SK-N-MC (cell line): ENCODE data around the gene CBX1.

ENCODE experiments used
- DNase-seq: peaks from one replicate; pipeline ENCODE4 v3.0.0-alpha.2; 2011; ENCODE audit warnings: low read depth, low spot score
- H3K27ac ChIP-seq: fragments of 200-600 bp; sonication (generic); 2 replicates; pipeline ENCODE4 v1.5.1; 2016; ENCODE audit warnings: mixed run types
- H3K36me3 ChIP-seq: fragments of 200-600 bp; sonication (generic); 2 replicates; pipeline ENCODE4 v1.6.1; 2017; ENCODE audit warnings: antibody characterized with exemption, low read length, mixed read lengths; ENCODE audit not compliant: insufficient read depth
- H3K4me3 ChIP-seq: fragments of 200-600 bp; sonication (generic); 2 replicates; pipeline ENCODE4 v1.5.1; 2016
- H3K9ac ChIP-seq: fragments of 200-600 bp; sonication (generic); 2 replicates; pipeline ENCODE4 v1.8.0; 2017; ENCODE audit warnings: mixed run types, mixed read lengths; ENCODE audit not compliant: insufficient read length
- H3K9me3 ChIP-seq: fragments of 200-600 bp; sonication (generic); 2 replicates; pipeline ENCODE4 v1.6.1; 2017; ENCODE audit warnings: low read depth, mild to moderate bottlenecking, antibody characterized with exemption, low read length, moderate library complexity, mixed read lengths
- EZH2 ChIP-seq: fragments of 200-600 bp; sonication (generic); IDR thresholded peaks from one replicate; pipeline ENCODE4 v1.6.1; 2017; ENCODE audit warnings: antibody characterized with exemption
- FOXP2 ChIP-seq: optimal IDR thresholded peaks from 2 replicates; pipeline ENCODE3; 2011; ENCODE audit warnings: mild to moderate bottlenecking, moderate library complexity; ENCODE audit not compliant: insufficient read depth; ENCODE audit errors: extremely low read length, control extremely low read depth
- POLR2AphosphoS5 ChIP-seq: IDR thresholded peaks from 2 replicates; pipeline ENCODE4 v1.6.1; 2012; ENCODE audit warnings: mild to moderate bottlenecking, low read depth, low read length, borderline replicate concordance

CBX1 gene

DNA sequence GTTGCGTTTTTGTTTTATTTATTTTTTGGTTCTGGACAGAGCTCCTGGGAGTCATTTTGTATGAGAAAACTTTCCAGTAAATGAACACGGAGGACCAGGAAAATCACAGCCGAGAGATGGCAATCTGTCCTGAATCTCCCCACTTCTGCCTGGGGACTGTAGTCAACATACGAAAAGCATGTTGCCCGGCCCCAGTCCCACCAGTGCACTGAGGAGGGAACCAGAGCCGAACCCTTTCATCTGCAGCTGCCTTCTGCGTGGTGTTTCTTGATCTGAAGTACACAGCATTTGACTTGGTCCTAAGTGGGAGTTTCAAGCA lies 25.2 kb upstream of the CBX1 start:
- no peaks in the 10 kb centered on the region for H3K9me3 ChIP-seq
- no peak for TF ChIP-seq FOXP2
- no peak for TF ChIP-seq POLR2AphosphoS5
- no peak for TF ChIP-seq EZH2
- peaks cover 9% of the 10 kb centered on the region; the same call in 1 of the 2 replicates for H3K36me3 ChIP-seq
- DNase-seq, result no peak
- H3K27ac ChIP-seq, result no peak overlapping the region
- no peak overlapping the region for H3K4me3 ChIP-seq
- H3K9ac ChIP-seq, result no peak overlapping the region

DNA sequence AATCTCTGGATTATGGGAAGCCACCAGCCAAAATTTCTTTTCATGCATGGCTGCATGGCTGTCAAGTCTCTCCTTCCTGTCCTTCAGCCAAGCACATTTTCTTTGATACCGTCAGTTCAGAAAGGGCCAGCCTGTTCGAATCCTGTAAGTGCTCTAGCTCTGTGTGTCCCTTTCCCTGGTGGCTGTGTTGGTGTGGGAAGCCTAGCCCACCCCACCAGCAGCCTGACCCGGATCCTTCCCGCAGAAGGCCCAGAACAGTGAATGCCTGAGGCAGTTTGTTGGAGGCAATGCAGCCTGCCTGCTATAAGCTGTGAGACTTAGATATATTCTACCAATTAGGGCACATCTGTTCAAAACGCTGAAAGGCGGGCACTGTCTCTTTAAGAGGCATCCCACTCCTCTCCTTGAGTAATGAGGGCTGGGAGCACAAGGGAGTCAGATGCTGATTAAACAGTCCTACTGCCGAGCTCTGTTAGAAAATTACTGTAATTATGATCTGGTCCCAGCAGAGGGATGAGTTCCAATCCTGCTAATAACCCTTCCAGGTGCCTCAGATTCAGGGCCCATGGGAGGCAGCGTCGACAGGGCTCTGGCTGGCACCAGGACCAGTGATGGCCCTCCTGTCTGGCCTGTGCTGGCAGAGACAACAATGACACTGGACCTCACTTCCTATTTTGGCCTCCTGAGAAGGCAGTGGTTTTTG lies 24.7 kb upstream of the CBX1 start:
- no peak for DNase-seq
- TF ChIP-seq FOXP2, result no peak
- no peak for TF ChIP-seq POLR2AphosphoS5
- TF ChIP-seq EZH2, result no peak
- peaks cover 14% of the 10 kb centered on the region; the same call in 1 of the 2 replicates for H3K36me3 ChIP-seq
- no peaks in the 10 kb centered on the region for H3K9me3 ChIP-seq
- H3K4me3 ChIP-seq, result no peak overlapping the region
- H3K27ac ChIP-seq, result no peak overlapping the region
- no peak overlapping the region for H3K9ac ChIP-seq

DNA sequence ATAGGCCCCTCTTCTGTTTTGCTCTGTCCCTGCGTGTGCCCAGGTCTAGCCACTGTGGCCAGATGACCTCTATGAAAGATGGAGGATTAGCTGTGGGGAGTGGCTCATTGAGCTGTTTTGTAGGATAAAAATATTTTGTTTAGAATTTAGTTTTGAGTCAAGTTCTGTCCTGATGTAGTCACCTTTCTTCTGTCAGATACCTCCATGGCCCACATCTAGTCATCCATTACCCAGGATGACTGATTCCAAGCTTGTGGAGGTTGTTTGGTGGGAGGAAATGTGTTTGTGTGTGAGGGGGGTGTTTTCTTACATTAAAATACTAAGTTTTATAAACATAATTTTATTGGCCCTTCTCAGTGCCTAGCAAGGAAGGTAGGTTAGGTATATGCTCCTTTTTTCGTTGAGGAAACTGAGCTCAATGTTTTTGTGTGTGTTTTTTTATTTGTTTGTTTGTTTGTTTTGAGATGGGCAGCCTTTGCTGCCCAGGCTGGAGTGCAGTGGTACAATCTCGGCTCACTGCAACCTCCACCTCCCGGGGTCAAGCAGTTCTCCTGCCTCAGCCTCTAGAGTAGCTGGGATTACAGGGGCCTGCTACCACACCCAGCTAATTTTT lies 22.6 kb upstream of the CBX1 start:
- no peaks in the 10 kb centered on the region for H3K9me3 ChIP-seq
- peaks cover 18% of the 10 kb centered on the region; the same call in 1 of the 2 replicates for H3K36me3 ChIP-seq
- no peak overlapping the region for H3K9ac ChIP-seq
- no peak overlapping the region for H3K4me3 ChIP-seq
- no peak overlapping the region for H3K27ac ChIP-seq
- DNase-seq, result no peak
- TF ChIP-seq FOXP2 (no peak), EZH2 (no peak), POLR2AphosphoS5 (no peak)

DNA sequence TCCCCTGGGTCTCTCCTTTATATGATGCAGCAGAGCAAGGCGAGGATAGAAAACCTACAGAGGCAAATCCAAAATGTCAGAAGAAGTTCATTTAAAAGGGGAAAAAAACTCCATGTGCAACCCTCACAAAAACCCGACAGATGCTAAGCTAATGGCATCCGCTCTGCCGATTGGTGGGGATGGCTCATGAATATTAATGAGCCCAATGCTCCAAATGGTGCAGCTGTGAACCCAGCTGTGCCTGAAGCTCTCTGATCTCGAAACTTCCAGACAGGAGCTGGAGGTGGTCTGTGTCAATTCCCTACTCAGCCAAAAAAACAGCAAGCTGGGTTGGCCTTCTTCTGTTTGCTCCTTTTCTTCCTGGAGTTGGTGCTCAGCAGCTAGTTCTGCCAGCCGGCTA lies 21.8 kb upstream of the CBX1 start:
- Histone ChIP-seq H3K9ac (no peak overlapping the region), H3K36me3 (peaks cover 23% of the 10 kb centered on the region; the same call in 1 of the 2 replicates), H3K9me3 (no peaks in the 10 kb centered on the region), H3K4me3 (no peak overlapping the region), H3K27ac (no peak overlapping the region)
- no peak for TF ChIP-seq EZH2
- TF ChIP-seq POLR2AphosphoS5, result no peak
- no peak for TF ChIP-seq FOXP2
- peak; percentile 37 for DNase-seq

DNA sequence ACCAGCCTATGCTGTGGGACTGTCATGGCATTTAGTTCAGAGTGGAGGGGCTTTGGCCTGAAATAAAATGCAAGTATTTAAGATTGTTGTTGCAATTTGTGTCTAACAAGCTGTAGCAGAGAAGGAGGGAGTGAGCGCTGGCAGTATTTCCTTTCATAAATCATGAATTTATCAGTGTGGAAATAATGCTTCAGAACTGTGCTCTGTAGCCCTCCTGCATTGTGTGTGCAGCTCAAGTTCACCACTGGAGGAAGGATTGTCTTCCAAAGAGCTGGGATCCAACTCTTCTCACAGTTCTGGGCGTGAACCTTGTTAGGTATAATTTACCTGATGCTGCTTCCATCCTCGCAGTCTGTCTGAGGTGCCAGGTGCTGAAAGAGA lies 21.4 kb upstream of the CBX1 start:
- TF ChIP-seq EZH2, result no peak
- TF ChIP-seq POLR2AphosphoS5, result no peak
- TF ChIP-seq FOXP2, result no peak
- Histone ChIP-seq H3K9ac (no peak overlapping the region), H3K27ac (no peak overlapping the region), H3K36me3 (peaks cover 25% of the 10 kb centered on the region; the same call in 1 of the 2 replicates), H3K4me3 (no peak overlapping the region), H3K9me3 (no peaks in the 10 kb centered on the region)
- no peak for DNase-seq

DNA sequence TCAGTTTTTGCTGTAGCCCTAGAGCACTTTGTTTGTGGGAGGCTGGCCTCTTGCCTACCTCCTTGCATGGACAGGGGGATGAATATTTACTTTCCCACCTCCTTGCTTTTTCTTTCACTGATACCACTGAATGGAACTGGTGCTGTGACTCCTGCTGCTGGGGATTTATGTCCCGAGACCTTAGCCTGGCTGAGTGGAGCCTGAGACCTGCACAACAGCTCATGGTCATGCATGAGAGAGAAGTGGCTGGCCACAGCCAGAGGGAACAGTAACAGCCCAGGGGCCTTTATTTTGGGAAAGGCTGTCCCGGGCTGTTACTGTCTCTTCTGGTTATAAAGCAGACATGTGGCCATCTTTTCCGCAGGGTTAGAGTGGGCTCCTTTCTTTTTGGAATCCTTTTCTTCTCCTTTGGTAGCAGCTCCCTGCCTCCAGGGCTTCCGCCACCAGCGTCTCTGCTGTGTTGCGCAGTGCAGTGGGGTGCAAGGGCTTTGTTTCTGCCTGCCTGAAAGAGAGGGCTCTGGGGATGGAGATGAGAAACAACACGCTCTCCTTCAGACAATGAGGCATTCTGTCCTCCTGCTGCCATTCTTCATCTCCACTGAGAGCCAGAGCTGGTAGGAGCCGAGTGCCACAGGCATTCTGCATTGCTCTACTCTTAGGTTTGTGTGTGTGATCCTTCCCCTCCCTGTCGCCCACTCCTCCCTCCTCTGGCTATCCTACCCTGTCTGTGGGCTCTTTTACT lies 20.8 kb upstream of the CBX1 start:
- no peak for DNase-seq
- Histone ChIP-seq H3K36me3 (peaks cover 28% of the 10 kb centered on the region; the same call in 1 of the 2 replicates), H3K4me3 (no peak overlapping the region), H3K9ac (no peak overlapping the region), H3K9me3 (no peaks in the 10 kb centered on the region), H3K27ac (no peak overlapping the region)
- TF ChIP-seq FOXP2 (no peak), POLR2AphosphoS5 (no peak), EZH2 (no peak)

DNA sequence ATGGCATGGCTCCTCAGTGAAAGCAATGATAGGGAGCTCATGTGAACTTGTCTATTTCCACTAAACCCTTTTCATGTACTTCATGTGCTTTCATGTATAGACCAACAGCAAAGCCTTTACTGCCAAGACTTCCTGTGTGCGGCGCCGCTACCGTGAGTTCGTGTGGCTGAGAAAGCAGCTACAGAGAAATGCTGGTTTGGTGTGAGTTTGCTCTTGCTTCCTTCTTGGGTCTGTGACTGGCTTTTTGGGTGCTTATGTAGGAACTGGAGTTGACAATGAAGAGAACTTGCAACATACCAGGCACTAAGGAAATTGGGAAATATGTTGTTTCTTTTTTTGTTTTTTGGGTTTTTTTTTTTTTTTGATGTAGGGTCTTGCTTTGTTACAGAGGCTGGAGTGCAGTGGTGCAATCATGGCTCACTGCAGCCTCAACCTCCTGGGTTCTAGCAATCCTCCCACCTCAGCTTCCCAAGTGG lies 12.0 kb upstream of the CBX1 start:
- Histone ChIP-seq H3K9me3 (no peaks in the 10 kb centered on the region), H3K36me3 (peaks cover 8% of the 10 kb centered on the region; the same call in 1 of the 2 replicates), H3K9ac (no peak overlapping the region), H3K27ac (no peak overlapping the region), H3K4me3 (no peak overlapping the region)
- TF ChIP-seq POLR2AphosphoS5 (no peak), FOXP2 (no peak), EZH2 (no peak)
- no peak for DNase-seq

DNA sequence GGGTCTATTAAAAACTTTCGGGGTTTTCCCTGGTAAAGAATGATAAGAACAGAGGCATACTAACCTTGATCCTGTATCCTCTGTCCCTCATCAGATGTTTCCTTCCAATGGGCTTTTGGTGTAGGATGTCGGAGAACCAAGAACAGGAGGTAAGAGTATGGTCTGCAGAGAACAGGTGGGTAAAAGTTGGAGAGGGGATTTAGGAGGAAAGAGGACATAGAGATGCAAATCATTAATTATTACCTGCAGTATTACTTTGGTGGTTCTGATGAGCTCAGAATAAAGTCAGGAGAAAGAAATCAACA lies 10.6 kb upstream of the CBX1 start:
- TF ChIP-seq POLR2AphosphoS5, result no peak
- no peak for TF ChIP-seq FOXP2

More for the DNA sequence above, 10.6 kb upstream of the CBX1 start:
- Histone ChIP-seq H3K4me3 (no peak overlapping the region), H3K9ac (no peak overlapping the region), H3K36me3 (peaks cover 3% of the 10 kb centered on the region; the same call in 1 of the 2 replicates), H3K27ac (no peak overlapping the region), H3K9me3 (no peaks in the 10 kb centered on the region)
- no peak for DNase-seq
